BLaER1 treated with 17β-estradiol and CSF1 and Interleukin-3, amounts not matched to agents 10 nM and 100 nM (cell line): ENCODE measurements around the gene HORMAD2.
"Not testable (repeated sequence)": the region's sequence is repeated elsewhere in the genome, so short reads cannot be mapped to it uniquely, and the experiment has no call there.

Source experiments
- H3K27ac ChIP-seq, 11 experiments: shearing (Covaris generic); formaldehyde crosslinking; 2 replicates each; pipeline ENCODE4 v1.8.1; 2022
- H3K27me3 ChIP-seq, 11 experiments: shearing (Covaris generic); formaldehyde crosslinking; 2 replicates each; pipeline ENCODE4 v1.8.1; 2022
- H3K36me3 ChIP-seq, 11 experiments: shearing (Covaris generic); formaldehyde crosslinking; 2 replicates each; pipeline ENCODE4 v1.8.1; 2022
- H3K4me1 ChIP-seq, 10 experiments: shearing (Covaris generic); formaldehyde crosslinking; 2 replicates each; pipeline ENCODE4 v1.8.1; 2022
- H3K4me2 ChIP-seq, 11 experiments: shearing (Covaris generic); formaldehyde crosslinking; 2 replicates each; pipeline ENCODE4 v1.8.1; 2022
- H3K4me3 ChIP-seq, 10 experiments: shearing (Covaris generic); formaldehyde crosslinking; 2 replicates each; pipeline ENCODE4 v1.8.1; 2022
- H3K9ac ChIP-seq, 11 experiments: shearing (Covaris generic); formaldehyde crosslinking; 2 replicates each; pipeline ENCODE4 v1.8.1; 2022
- H3K9me3 ChIP-seq, 11 experiments: shearing (Covaris generic); formaldehyde crosslinking; replicated peaks in 1 of 11; 2 replicates each; pipeline ENCODE4 v1.8.1; 2022
- H4K20me1 ChIP-seq, 11 experiments: shearing (Covaris generic); formaldehyde crosslinking; 2 replicates each; pipeline ENCODE4 v1.8.1; 2022
- Cebpa-rat ChIP-seq, 11 experiments: shearing (Covaris generic); IDR thresholded peaks; 2 replicates each; pipeline ENCODE4 v1.8.1; 2022

Gene HORMAD2

GRCh38 chr22:30047364-30047738, 32.9 kb upstream of the HORMAD2 start:
- no peak for TF ChIP-seq Cebpa-rat (IDR thresholded peaks at IDR 0.05)
- peaks cover 4 to 28% (median 15%) of the 10 kb centered on the region in 10 experiments; a peak in 17 of 20 replicates for H3K4me1 ChIP-seq
- peak overlapping the region in 4 of 11 experiments; percentile 13 to 43 (median 30); a peak in 4 of 22 replicates for H3K27ac ChIP-seq

DNA sequence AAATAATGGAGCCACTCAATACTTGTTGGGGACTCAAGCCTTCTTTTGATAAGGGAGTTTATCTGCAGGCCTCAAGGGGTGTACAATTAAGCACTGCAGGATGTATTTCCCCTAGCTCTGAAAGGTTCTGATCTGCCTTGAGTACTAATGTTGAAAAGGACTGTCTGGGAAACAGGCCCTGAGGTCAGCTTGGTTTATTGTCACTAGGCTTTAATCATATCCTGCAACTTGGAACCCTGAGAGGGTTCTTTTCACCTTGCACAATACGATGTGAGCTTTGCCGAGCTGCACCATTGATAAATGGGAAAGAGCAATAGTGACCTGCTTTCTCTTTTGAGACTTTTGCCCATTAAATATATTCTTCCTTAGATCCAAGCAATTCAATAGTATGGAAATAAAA, 31.6 kb upstream of the HORMAD2 start:
- H3K9ac ChIP-seq, result no peak overlapping the region
- no peak overlapping the region for H3K4me3 ChIP-seq
- H3K27ac ChIP-seq, result no peak overlapping the region
- H3K4me2 ChIP-seq, result no peak overlapping the region
- no peaks in the 10 kb centered on the region for H4K20me1 ChIP-seq
- TF ChIP-seq Cebpa-rat (IDR thresholded peaks at IDR 0.05), result no peak
- H3K27me3 ChIP-seq, result no peaks in the 10 kb centered on the region
- H3K9me3 ChIP-seq, result peaks cover 0 to 4% (median 0%) of the 10 kb centered on the region in 11 experiments; a peak in 1 of 22 replicates
- peaks cover 4 to 20% (median 11%) of the 10 kb centered on the region in 10 experiments; a peak in 17 of 20 replicates for H3K4me1 ChIP-seq
- peaks cover 0 to 34% (median 0%) of the 10 kb centered on the region in 11 experiments; a peak in 4 of 22 replicates for H3K36me3 ChIP-seq

More at GRCh38 chr22:30047364-30047738, 32.9 kb upstream of the HORMAD2 start:
- Histone ChIP-seq H3K27me3 (no peaks in the 10 kb centered on the region), H3K9ac (no peak overlapping the region), H3K4me2 (peak overlapping the region; percentile 2 to 57 (median 29); a peak in 14 of 22 replicates), H3K9me3 (peaks cover 0 to 4% (median 0%) of the 10 kb centered on the region in 11 experiments; a peak in 1 of 22 replicates), H4K20me1 (no peaks in the 10 kb centered on the region), H3K4me3 (no peak overlapping the region), H3K36me3 (peaks cover 0 to 34% (median 0%) of the 10 kb centered on the region in 11 experiments; a peak in 4 of 22 replicates)

- TF ChIP-seq Cebpa-rat (IDR thresholded peaks at IDR 0.05), result no peak
- Histone ChIP-seq H3K27ac (no peak overlapping the region), H3K9ac (no peak overlapping the region), H3K9me3 (peaks cover 20 to 32% (median 27%) of the 10 kb centered on the region in 11 experiments), H3K4me3 (no peak overlapping the region), H4K20me1 (no peaks in the 10 kb centered on the region), H3K4me2 (no peak overlapping the region), H3K27me3 (no peaks in the 10 kb centered on the region), H3K4me1 (no peaks in the 10 kb centered on the region), H3K36me3 (peaks cover 0 to 11% (median 0%) of the 10 kb centered on the region in 11 experiments; a peak in 7 of 22 replicates)
These were observed 26.0 kb upstream of the HORMAD2 start for GRCh38 chr22:30054067-30054763.

GRCh38 chr22:30054764-30055069, 25.5 kb upstream of the HORMAD2 start:
- Histone ChIP-seq H3K27ac (no peak overlapping the region), H3K4me3 (no peak overlapping the region), H3K27me3 (no peaks in the 10 kb centered on the region), H4K20me1 (no peaks in the 10 kb centered on the region), H3K9me3 (peaks cover 25 to 37% (median 32%) of the 10 kb centered on the region in 11 experiments), H3K36me3 (peaks cover 0 to 11% (median 0%) of the 10 kb centered on the region in 11 experiments; a peak in 6 of 22 replicates), H3K9ac (no peak overlapping the region), H3K4me2 (no peak overlapping the region), H3K4me1 (no peaks in the 10 kb centered on the region)
- no peak for TF ChIP-seq Cebpa-rat (IDR thresholded peaks at IDR 0.05)

GRCh38 chr22:30056015-30056414, 24.2 kb upstream of the HORMAD2 start:
- Histone ChIP-seq H3K27ac (no peak overlapping the region), H3K4me3 (no peak overlapping the region), H3K4me1 (no peaks in the 10 kb centered on the region), H3K9ac (no peak overlapping the region), H4K20me1 (no peaks in the 10 kb centered on the region), H3K27me3 (no peaks in the 10 kb centered on the region), H3K9me3 (peaks cover 31 to 43% (median 37%) of the 10 kb centered on the region in 11 experiments), H3K4me2 (no peak overlapping the region), H3K36me3 (peaks cover 0 to 15% (median 0%) of the 10 kb centered on the region in 11 experiments; a peak in 5 of 22 replicates)
- no peak for TF ChIP-seq Cebpa-rat (IDR thresholded peaks at IDR 0.05)

- H3K4me3 ChIP-seq, result no peak overlapping the region
- H3K9me3 ChIP-seq, result peaks cover 37 to 55% (median 45%) of the 10 kb centered on the region in 11 experiments
- H3K9ac ChIP-seq, result no peak overlapping the region
- H3K27ac ChIP-seq, result no peak overlapping the region
- H3K4me1 ChIP-seq, result no peaks in the 10 kb centered on the region
- peaks cover 0 to 15% (median 0%) of the 10 kb centered on the region in 11 experiments; a peak in 5 of 22 replicates for H3K36me3 ChIP-seq
- no peaks in the 10 kb centered on the region for H4K20me1 ChIP-seq
- H3K27me3 ChIP-seq, result no peaks in the 10 kb centered on the region
- H3K4me2 ChIP-seq, result no peak overlapping the region
- TF ChIP-seq Cebpa-rat (IDR thresholded peaks at IDR 0.05), result no peak
These were observed 22.9 kb upstream of the HORMAD2 start for GRCh38 chr22:30057375-30057774.

DNA sequence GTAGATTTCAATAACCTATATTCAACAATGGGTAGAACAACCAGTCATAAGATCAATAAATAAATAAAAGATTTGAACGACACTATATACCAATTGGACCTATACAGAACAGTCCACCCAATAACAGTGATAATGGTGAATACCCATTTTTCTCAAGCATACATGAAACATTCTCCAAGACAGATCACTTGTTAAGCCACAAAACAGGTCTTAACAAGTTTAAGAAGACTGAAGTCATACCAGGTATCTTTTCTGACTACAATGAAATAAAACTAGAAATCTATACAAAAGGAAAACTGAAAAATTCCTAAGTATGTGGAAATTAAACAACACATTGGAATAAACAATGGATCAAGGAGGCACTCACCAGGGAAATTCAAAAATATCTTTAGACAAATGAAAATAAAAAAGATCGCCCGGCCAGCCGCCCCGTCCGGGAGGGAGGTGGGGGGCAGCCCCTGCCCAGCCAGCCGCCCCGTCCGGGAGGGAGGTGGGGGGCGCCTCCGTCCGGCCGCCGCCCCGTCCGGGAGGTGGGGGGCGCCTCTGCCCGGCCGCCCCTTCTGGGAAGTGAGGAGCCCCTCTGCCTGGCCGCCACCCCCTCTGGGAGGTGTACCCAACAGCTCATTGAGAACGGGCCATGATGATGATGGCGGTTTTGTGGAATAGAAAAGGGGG, 20.8 kb upstream of the HORMAD2 start:
- H3K4me2 ChIP-seq, H3K4me1 ChIP-seq, H3K27ac ChIP-seq, H4K20me1 ChIP-seq, H3K27me3 ChIP-seq, H3K4me3 ChIP-seq, H3K9ac ChIP-seq: not testable (repeated sequence)
- Histone ChIP-seq H3K9me3 (peaks cover 51 to 74% (median 62%) of the 10 kb centered on the region in 11 experiments), H3K36me3 (peaks cover 0 to 17% (median 3%) of the 10 kb centered on the region in 11 experiments; a peak in 8 of 22 replicates)

GRCh38 chr22:30061094-30061493, 19.2 kb upstream of the HORMAD2 start:
- H4K20me1 ChIP-seq, H3K27ac ChIP-seq, H3K4me1 ChIP-seq, H3K9ac ChIP-seq, H3K4me3 ChIP-seq, H3K4me2 ChIP-seq, H3K27me3 ChIP-seq: not testable (repeated sequence)
- Histone ChIP-seq H3K9me3 (peaks cover 67 to 89% (median 77%) of the 10 kb centered on the region in 11 experiments), H3K36me3 (peaks cover 0 to 29% (median 7%) of the 10 kb centered on the region in 11 experiments; a peak in 8 of 22 replicates)

DNA sequence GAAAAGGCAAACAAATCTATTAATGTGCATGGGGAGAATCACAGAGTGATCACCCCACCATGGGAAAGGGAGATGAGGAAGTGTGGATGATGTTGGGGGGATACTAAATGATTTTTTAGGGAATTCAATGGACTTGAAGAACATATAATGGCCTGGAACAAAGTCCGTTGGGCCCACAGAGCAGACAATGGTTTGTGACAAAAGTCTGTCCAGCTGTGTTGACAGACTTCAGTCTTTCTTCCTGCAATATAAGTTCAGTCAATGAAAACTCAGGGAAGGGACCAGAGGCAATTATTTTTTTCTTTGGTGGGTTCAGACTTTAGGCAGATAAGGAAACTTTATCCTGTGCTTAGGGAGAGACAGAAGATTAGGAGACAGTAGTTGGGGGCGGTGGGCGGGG, 18.0 kb upstream of the HORMAD2 start:
- peaks cover 0 to 24% (median 3%) of the 10 kb centered on the region in 11 experiments; a peak in 6 of 22 replicates for H3K36me3 ChIP-seq
- no peak for TF ChIP-seq Cebpa-rat (IDR thresholded peaks at IDR 0.05)
- H3K4me2 ChIP-seq, result no peak overlapping the region
- no peaks in the 10 kb centered on the region for H4K20me1 ChIP-seq
- H3K4me3 ChIP-seq, result no peak overlapping the region
- H3K9me3 ChIP-seq, result peaks cover 63 to 80% (median 74%) of the 10 kb centered on the region in 11 experiments
- no peaks in the 10 kb centered on the region for H3K4me1 ChIP-seq
- no peak overlapping the region for H3K9ac ChIP-seq
- no peak overlapping the region for H3K27ac ChIP-seq
- H3K27me3 ChIP-seq, result no peaks in the 10 kb centered on the region
